Upper lobe of right lung (tissue), 1 donor: ENCODE measurements around the gene RGMB. TPM values are rescaled to one million over a fixed set of nuclear protein-coding genes. Genes with fewer than 3 reads are reported as not detected.

Experiments used
- ATAC-seq: fragments of 200-7000 bp; cut with Tn5 transposase; one replicate; pipeline ENCODE4 v1.9.1; 2020; ENCODE audit warnings: mild to moderate bottlenecking, moderate library complexity
- DNase-seq: peaks from one replicate; pipeline ENCODE4 v3.0.0-alpha.2; 2020
- H3K27ac ChIP-seq: fragments of 200-600 bp; one replicate; pipeline ENCODE4 v1.8.0; 2022
- H3K27me3 ChIP-seq: fragments of 200-600 bp; one replicate; pipeline ENCODE4 v1.8.0; 2022; ENCODE audit warnings: mild to moderate bottlenecking
- H3K36me3 ChIP-seq: fragments of 200-600 bp; one replicate; pipeline ENCODE4 v1.8.0; 2022
- H3K4me1 ChIP-seq: fragments of 200-600 bp; one replicate; pipeline ENCODE4 v1.8.0; 2022
- H3K4me3 ChIP-seq: fragments of 200-600 bp; one replicate; pipeline ENCODE4 v1.8.0; 2022; ENCODE audit warnings: mild to moderate bottlenecking
- H3K9me3 ChIP-seq: fragments of 200-600 bp; one replicate; pipeline ENCODE4 v1.8.0; 2022
- CTCF ChIP-seq: fragments of 200-600 bp; IDR thresholded peaks from one replicate; pipeline ENCODE4 v1.8.0; 2022; ENCODE audit warnings: antibody characterized with exemption
- intact Hi-C: fragments of 100-400 bp; cut with DNase I; formaldehyde crosslinking; loops from one replicate; pipeline ENCODE4 v1.11.0; 2022
- total RNA-seq: library from RNA; stranded (reverse); fragmentation: NEBNext Ultra II Directional; extraction: Animal tissue kit (Norgen Biotek cat#: 25700); gene quantifications from one replicate; pipeline ENCODE4 v1.2.1, GENCODE V29; 2021
- donor health status: DM: no; HTN: yes; CAD: no; lungs with severe emphysema.

The RGMB gene
- total RNA-seq, 1 donor from 2014 or later: 16.8 TPM

GRCh38 chr5:98765815-98766214, 7.6 kb upstream of the RGMB start:
- DNase-seq: no peak
- no peak overlapping the region for H3K27ac ChIP-seq
- H3K4me3 ChIP-seq: no peak overlapping the region
- ATAC-seq: no peak
- intact Hi-C loops: no loop called here
- no peak for TF ChIP-seq CTCF
- H3K27me3 ChIP-seq: peaks cover 2% of the 10 kb centered on the region
- H3K9me3 ChIP-seq: no peaks in the 10 kb centered on the region
- peaks cover 14% of the 10 kb centered on the region for H3K4me1 ChIP-seq
- H3K36me3 ChIP-seq: no peaks in the 10 kb centered on the region

GRCh38 chr5:98767581-98767980, 5.9 kb upstream of the RGMB start:
- ATAC-seq: no peak
- H3K36me3 ChIP-seq: no peaks in the 10 kb centered on the region
- peaks cover 2% of the 10 kb centered on the region for H3K27me3 ChIP-seq
- intact Hi-C loops: no loop called here
- peaks cover 19% of the 10 kb centered on the region for H3K4me1 ChIP-seq
- H3K9me3 ChIP-seq: no peaks in the 10 kb centered on the region
- DNase-seq: no peak
- H3K27ac ChIP-seq: no peak overlapping the region
- TF ChIP-seq CTCF: no peak
- no peak overlapping the region for H3K4me3 ChIP-seq

- H3K4me3 ChIP-seq: peak overlapping the region; percentile 70
- peaks cover 2% of the 10 kb centered on the region for H3K27me3 ChIP-seq
- intact Hi-C loops: no loop called here
- peak; percentile 86 for TF ChIP-seq CTCF
- H3K36me3 ChIP-seq: no peaks in the 10 kb centered on the region
- no peaks in the 10 kb centered on the region for H3K9me3 ChIP-seq
- peak; percentile 62 for ATAC-seq
- peak; percentile 62 for DNase-seq
- peaks cover 19% of the 10 kb centered on the region for H3K4me1 ChIP-seq
- H3K27ac ChIP-seq: no peak overlapping the region
Observed at GRCh38 chr5:98768160-98768959, 5.1 kb upstream of the RGMB start.

GRCh38 chr5:98768960-98769209, 4.6 kb upstream of the RGMB start:
- Histone ChIP-seq H3K9me3 (no peaks in the 10 kb centered on the region), H3K27ac (no peak overlapping the region), H3K36me3 (no peaks in the 10 kb centered on the region), H3K4me3 (peak overlapping the region; percentile 70), H3K27me3 (peaks cover 2% of the 10 kb centered on the region), H3K4me1 (peaks cover 19% of the 10 kb centered on the region)
- intact Hi-C loops: no loop called here
- no peak for ATAC-seq
- DNase-seq: no peak
- no peak for TF ChIP-seq CTCF

GRCh38 chr5:98769210-98769958, 4.1 kb upstream of the RGMB start:
- intact Hi-C loops: no loop called here
- ATAC-seq (no peak), DNase-seq (peak; percentile 73)
- Histone ChIP-seq H3K27me3 (no peaks in the 10 kb centered on the region), H3K4me3 (peak overlapping the region; percentile 70), H3K27ac (peak overlapping the region; percentile 52), H3K4me1 (peaks cover 19% of the 10 kb centered on the region), H3K36me3 (no peaks in the 10 kb centered on the region), H3K9me3 (no peaks in the 10 kb centered on the region)
- peak; percentile 56 for TF ChIP-seq CTCF
